ENCODE data around the gene MAGI2.
"Not testable (repeated sequence)": the region's sequence is repeated elsewhere in the genome, so short reads cannot be mapped to it uniquely, and the experiment has no call there.

The MAGI2 gene

DNA sequence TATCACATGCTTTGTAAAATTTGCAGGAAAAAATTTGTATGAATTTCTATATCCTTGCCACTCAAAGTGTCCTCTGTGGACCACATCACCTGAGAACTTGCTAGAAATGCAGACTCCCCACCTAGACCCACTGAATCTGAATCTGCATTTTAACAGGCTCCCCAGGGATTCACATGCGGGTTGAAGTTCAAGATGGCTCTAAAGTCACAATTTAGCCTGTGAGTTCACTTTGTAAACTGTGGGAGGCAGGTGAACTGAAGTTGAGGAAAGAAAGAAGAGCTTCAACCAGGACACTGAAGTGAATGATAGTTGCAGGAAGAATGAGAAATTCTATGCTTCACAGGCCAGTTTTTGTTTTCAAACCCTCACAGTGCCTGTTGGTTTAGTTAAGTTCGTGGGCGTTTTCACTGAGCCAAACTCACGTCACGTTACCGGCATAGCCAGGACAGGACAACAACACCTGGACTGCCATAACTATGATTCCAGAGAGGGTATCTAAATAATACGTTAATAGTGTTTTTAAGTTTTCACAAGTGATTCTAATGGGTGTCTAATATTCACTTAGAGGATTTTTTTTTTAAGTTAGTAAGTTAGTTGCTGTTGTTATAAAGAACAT lies 1414.9 kb downstream of the MAGI2 start:
- no peak for DNase-seq (ENCODE audit: low read depth in 2 of 2)

DNA sequence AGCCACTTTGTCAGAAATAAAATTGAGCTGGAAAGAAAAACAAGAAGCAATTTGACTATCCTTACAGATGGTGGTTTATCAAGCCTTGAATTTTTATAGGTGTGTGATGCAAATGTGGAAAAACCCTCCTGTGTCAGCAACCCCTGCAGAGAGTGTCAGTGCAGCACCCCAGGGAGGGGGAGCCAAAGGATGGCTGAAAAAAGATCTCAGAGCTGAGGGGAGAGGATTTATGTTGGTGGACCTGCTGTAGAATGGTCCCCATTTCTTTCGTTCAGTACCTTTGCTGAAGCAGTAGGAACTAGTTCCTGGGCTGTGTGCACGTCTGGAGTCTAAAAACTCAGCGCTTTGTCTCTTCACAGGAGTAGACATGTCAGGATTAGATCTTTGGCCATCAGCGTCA lies 1415.9 kb downstream of the MAGI2 start:
- DNase-seq (ENCODE audit: low read depth in 2 of 2): no peak

DNA sequence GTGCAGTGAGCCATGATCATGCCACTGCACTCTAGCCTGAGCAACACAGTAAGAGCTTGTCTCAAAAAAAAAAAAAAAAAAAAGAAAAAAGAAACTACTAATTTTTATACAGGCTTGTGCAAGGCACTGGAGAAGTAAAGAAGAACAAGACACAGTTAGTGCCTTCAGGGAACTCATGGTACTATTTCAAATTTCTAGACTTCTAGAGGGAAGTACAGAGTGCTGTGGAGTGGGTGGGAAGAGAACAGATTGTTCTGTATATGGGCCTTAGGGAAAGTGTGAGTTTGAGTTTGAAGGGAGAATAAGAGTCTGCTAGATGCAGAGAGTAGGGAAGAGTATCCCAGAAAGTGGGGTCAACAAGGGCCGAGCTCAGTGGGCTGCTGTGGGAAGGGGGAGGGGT lies 1420.1 kb downstream of the MAGI2 start:
- no peak for DNase-seq (ENCODE audit: low read depth in 2 of 2)

DNA sequence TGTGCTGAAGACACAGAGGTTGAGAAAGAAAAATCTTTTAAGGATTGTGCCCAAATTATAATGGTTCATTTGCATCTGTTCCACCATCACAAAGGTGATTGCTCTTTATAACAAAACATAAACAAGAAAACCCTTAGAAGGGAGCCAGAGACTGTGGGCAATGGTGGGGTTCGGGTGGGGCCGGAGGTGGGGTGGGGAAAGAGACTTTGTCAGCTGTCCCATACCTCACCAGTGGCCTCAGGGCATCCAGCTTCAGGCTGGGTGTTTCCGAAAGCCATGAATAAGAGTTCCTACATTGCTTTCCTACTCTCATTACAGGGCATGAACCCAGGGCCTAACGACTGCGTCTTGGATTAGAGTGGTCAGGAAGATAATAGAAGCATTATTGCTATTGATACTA lies 1427.0 kb downstream of the MAGI2 start:
- DNase-seq (ENCODE audit: low read depth in 2 of 2): no peak

DNA sequence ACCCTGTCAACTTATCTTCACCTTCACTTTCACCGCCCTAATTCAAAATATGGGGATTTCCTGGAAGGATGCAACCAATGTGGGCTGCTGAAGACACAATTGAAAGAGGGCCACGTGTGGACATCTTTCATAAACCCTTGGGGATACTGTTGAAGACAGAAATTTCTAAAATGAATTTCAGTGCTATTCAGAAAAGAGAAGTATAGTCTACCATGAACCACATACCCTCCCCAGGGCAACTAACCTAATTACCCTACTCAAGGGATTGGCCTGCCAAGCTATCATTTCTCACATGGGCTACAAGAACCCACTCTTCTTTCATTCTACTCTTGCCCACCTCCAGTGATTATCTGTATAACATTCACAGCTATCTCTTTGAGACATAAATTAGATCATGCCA lies 1428.9 kb downstream of the MAGI2 start:
- DNase-seq (ENCODE audit: low read depth in 2 of 2): no peak

DNA sequence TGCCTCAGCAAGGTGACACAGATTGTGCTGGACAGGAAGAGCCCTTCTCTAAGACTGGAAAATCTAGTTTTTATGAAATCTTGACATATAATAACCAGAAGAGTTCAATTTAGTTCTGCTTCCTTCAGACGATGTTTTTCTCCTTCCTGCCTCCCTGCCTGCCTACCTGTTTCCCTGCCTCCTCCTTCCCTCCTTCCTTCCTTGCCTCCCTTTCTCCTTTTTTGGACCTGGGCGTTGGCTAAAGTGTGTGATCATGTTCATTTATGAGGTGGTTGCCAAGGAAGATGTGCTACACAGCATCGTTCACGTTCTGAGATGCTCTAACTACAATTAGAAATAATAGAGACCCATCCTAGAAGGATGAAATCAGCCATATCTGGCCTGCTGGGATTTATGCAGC lies 1430.3 kb downstream of the MAGI2 start:
- no peak for DNase-seq (ENCODE audit: low read depth in 2 of 2)

DNA sequence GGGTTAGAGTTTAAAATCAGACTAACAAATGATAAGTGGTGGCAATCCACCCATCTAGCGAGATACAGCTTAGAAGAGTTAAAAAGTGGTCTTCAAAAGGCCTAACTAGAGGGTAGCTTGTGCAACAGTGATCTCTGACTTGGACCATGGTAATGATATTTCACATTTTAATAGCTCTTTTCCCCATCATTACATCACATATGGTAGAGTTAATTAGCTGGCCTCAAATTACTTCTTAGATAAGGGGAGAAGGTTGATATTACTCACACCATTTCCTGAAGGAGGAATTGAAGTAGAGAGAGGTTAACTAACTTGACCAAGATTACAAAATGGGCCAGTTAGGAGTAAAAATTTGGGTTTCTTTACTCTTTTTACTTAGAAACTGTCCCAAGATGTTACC lies 1431.3 kb downstream of the MAGI2 start:
- no peak for DNase-seq (ENCODE audit: low read depth in 2 of 2)

DNA sequence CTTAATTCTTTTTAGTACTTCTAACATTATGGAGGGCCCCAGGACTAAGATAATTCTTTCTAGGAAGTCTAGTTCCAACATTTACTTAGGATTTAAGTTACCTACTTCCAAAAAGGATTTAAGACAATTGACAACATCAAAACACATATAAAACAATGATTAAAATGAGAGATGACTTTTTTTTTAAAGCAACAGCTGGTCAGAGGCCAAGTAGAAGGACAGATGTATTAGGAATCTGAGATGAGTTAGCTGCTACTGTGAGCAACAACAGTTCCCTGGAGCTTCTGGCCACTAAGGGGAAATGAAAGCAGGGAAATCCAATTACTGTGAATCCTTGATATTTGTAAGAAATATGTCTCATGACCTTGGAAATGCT lies 1432.6 kb downstream of the MAGI2 start:
- no peak for DNase-seq (ENCODE audit: low read depth in 2 of 2)

DNA sequence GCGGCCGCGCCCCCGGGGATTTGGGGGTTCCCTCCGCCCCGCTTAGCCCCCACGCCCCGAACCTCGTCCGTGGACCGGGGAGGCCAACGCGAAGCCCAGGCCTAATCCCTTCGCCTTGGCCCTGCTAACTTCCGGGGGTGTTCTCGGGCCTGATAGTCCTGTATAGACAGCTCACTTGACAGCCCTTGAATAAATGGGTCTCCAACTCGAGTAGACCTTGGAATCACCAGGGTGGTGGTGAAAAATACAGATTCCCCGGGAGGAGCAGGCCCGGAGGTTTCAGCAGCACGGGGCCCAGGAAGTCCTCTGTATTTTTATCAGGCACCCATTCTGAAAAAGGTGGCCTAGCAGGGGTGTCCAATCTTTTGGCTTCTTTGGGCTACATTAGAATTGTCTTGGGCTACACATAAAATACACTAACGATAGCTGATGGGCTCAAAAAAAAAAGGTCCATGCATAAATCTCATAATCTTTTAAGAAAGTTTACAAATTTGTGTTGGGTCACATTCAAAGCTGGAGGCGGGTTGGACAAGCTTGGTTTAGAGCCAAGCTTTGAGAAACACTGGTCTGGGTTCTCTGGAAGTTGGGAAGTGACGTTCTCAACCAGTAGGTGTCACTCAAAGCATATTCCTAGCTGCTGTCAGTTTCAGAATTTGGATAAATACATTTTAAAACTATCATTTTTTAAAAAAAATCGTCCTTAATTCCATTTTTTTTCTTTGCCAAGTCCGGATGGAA lies 1433.2 kb downstream of the MAGI2 start:
- no peak for DNase-seq (ENCODE audit: low read depth in 2 of 2)

DNA sequence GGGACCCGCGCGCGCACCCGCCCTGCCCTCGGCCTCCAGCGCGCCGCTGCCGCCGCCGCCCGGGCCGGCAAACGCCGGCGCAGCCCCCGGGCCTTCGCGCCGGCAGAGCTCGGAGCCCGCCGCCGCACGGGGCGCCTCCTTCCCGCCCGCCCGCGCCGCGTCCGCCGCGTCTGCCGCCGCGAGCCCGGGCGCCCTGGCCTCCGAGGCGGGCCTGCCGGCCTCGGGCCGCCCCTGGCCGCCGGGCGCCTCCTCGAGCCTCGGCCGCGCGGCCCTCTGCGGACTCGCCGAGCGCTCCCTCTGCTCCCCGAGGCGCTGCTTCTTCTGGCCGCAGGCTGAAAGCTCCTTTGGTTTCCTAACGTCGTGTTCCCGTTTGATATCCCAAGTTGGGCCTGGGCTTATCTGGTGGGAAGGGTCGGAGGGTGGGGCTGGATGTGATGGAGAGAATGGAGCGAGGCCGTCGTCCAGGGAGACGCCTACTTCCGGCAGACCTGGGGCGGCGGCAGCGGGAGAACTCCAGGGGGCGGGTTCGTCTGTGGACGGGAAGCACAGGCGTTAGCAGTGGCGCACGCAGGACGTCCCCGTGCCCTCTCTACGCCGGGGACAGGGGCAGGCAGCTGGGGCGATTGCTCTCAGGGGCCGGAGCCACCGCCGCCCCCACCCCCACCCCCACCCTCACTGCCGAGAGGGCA lies 1433.9 kb downstream of the MAGI2 start:
- DNase-seq (ENCODE audit: low read depth in 2 of 2): peak; percentile 49 to 58

DNA sequence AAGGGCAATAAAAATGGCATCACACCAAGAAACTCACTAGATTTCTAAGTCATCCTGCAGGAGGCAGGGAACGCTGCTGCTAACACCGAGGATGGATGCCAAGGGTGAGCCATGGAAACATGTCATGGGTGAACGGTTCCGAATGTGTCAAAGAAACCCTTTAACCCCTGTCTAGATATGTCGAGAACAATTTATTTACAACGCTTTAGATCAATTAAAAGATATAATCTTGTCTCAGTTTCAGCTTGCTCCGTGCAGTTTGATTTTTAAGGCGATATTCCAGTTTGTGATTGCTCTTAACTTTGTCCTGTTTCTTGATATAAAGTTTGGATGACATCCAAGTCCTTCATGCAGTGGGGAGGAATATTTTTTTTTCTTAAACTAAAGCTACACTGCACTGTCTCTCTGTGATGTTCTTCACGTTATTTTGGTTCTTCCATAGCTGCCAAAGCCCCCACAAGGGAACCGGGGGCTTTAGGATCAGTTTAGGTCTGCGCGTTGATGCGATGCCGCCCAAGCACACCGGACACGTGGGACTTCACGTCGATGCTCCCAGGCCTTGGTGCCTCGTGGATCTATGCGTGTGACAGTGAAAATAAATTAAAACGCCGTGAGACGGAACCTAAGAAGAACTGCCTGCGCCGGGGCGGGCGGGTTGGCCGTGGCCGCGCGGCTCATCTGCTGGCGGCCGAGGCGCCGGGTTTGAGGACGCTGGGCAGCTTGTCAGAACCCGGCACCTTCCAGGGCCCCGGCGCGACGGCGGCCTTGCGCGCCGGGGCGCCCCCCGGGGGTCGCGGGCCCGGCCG lies 1434.6 kb downstream of the MAGI2 start:
- no peak for DNase-seq (ENCODE audit: low read depth in 2 of 2)

DNA sequence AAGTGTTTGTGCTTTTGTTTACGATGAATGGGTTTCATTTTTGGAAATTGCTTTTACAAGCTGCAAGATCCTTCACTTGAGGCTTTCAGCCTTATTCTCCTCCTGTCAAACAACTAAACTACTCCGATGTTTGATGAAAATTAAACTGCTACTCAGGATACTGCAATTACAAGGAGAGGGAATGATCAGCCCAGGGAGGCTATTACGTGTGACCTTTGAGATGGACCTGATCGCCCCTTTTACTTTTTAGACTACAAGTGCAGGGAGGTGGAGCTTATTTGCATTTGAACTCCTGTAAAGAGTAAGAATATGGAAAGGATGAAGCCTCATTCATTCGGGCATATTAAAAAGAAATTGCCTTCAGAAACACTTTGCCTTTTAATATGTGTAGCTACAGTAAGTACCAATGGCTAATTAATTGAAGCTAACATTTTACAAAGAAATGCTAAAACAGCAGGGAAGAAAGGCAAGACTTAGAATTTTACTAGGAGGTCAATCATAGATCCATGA lies 1435.8 kb downstream of the MAGI2 start:
- DNase-seq (ENCODE audit: low read depth in 2 of 2): no peak

DNA sequence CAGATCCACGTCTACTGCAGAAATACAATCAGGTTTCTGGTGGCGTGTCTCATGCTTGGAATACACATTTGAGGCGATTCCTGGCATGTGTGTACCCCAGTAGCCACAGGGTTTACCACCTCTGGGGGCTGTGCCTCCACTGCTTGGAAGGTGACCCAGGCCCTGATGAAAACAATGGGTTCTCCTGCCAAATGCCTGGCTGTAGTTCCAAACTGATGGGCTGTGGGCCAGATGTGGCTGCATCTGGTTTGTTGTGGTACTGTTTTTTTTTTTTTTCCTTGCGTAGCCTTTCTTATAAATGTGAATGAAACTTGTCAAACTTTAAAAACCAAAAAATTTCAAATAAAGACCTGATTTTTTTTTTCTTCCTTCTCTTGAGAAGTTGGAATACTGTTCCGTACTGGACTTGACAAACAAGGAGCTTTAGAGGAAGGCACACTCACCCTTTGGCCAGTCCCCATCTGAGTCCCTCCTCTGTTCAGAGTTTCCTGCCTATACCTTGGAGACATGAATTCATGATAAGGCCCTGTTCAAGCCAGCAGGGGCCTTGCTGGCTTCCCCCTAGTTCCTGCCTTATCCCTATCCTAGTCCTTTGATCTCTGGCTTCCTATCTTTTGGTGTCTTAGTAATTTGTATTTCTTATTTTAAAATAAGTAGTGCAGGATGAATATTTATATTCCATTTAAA lies 1437.8 kb downstream of the MAGI2 start:
- DNase-seq (ENCODE audit: low read depth in 2 of 2): no peak

DNA sequence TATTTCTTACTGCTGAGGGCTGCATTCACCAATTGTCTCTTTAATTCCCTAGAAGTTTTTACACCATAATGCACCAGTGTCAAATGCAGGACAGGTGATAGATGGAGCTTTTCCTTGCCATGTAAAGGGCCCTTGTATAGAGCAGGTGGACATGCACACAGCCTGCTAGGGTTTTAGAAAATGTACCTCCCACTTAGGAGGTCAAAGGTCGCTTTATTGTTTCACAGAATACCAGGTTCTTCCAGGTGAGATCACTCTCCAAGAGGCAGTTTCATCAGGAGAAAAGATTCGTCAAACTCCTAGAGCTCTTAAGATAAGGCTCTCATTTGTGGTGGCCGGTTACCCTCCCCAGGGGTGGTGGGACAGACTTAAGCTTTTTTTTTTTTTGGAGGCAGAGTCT lies 1439.1 kb downstream of the MAGI2 start:
- DNase-seq (ENCODE audit: low read depth in 2 of 2): no peak

DNA sequence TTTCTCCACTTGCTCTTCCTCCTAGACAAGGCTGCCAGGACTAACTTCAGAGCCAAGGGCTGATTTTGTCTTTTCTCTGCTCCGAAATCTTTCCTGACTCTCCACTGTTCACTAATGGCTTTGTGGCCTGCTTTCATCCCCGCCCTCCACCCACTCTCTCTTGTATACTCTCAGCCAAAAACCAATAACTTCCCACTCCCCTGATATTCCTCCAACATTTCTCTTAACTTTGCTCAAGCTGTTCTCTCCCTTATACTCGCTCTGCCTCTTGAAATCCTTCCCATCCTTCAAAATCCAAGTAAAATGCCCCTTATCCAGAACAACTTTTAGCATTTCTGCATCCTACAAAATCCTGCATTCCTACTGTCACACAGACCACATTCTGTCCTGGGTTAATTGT lies 1440.1 kb downstream of the MAGI2 start:
- no peak for DNase-seq (ENCODE audit: low read depth in 2 of 2)

DNA sequence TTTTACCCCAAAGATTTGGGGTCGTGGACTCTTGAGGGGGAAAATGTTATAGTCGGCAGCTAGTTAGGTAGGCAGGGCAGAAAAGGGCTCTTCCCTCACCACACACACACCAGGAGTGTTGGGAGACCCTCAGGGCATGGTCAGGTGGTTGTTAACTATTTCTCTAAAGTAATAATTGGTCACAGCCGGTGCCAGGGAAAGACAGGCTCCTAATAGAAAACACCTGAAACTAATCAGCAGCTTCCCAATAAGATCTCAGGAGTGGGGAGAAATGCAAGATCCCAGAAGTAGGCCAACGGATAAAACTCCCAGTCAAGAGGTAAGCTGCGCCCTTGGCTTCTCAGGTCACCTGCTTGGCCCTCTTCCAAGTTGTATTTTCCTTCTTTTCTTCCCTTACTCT lies 1441.8 kb downstream of the MAGI2 start:
- no peak for DNase-seq (ENCODE audit: low read depth in 2 of 2)

DNA sequence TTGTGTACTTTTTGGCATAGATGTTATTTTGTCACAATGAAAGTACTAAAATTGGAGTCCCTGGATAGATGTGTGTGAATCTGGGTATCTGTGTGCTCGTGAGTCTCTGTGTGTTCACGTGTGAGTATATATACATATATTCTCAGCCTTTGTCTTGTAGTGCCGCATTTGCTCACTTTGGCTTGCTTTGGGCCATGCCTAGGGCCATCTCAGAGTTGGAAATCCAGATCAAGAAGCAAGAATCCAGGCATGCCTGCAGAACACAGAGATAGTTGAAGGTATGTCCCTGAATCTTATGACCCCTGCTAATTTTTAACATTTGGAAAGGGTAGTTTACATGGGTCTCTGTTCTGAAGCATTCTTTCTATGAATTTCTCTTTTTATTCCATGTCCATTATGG lies 1446.2 kb downstream of the MAGI2 start:
- DNase-seq (ENCODE audit: low read depth in 2 of 2): no peak

DNA sequence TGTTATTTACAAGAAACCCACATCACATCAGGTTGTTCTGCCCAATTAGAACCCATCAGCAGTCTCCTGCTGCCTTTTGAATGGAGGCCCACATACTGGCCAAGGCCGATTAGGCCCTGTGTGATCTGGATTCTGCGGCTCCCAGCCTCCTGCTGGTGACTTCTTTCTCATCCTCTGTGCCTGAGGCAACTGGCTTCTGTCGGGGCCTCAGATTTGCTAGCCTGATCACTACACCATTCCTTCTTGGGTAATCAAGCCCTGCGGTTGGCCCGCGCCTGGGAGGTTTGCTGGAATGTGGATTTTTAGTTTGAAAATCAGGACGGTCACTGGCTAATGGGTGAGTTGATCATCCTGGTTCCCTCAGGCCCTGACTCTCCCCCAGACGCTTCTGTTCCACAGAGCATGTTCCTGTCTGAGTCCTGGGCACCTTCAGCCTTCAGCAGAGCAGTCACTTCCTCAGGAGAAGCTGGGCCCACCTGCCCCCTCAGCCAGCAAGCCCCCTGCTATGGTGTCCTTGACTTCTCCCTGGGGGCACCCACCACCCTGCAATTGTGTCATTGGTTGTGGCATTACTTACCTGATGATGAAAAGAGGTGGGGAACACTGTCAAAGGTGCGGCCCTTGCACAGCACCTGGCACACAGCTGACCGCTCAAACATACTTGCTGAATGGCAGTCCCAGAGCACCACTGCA lies 1447.3 kb downstream of the MAGI2 start:
- no peak for DNase-seq (ENCODE audit: low read depth in 2 of 2)

DNA sequence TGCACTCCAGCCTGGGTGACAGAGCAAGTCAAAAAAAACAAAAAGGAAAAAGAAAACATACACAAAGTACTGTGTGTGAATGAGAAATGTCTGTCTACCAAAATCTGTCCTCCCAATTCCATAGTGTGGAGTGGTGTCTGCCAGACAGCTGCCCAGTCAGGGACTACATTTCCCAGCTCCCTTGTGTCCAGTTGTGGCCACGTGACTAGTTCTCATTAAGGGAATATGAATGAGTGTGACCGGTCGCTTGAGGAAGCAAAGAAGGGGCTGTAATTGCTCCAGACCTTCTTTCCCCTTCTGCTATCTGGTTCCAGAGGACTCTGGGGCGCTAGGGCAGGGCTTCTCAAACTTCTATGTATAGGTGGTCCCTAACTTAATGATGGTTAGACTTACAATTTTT lies 1450.8 kb downstream of the MAGI2 start:
- DNase-seq (ENCODE audit: low read depth in 2 of 2): no peak

DNA sequence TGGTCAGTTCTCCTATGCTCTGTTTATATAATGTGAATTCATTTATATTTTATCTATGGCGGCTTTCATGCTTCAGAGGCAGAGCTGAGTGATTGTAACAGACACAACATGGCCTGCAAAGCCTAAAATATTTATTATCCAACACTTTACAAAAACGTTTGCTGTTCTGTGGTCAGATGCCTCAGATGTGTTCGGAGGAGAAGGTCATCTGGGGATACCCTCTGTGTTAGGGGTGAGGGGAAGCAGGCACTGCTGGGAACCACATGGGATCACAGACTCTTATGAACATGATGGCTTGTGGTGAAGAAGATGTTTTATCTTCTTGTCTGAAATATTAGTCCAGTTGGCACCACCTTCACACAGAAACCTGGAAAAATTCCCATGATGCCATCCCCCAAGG lies 1451.4 kb downstream of the MAGI2 start:
- no peak for DNase-seq (ENCODE audit: low read depth in 2 of 2)

DNA sequence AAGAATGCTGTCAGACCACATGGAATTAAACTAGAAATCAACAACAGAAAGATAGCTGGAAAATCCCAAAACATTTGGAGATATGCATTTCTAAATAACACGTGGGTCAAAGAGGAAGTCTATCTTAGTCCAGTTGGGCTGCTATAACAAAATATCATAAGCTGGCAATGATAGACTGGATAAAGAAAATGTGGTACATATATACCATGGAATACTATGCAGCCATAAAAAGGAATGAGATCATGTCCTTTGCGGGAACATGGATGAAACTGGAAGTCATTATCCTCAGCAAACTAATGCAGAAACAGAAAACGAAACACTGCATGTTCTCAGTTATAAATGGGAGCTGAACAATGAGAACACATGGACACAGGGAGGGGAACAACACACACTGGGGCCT lies 1454.3 kb downstream of the MAGI2 start:
- DNase-seq (ENCODE audit: low read depth in 2 of 2): not testable (repeated sequence)

All from stimulated activated CD8-positive, alpha-beta memory T cell treated with anti-CD3 and anti-CD28 coated beads, Interleukin-2, amount 100 ng/mL, for 48 hours (primary cell).